GM12865 (cell line): Measurements from ENCODE around the gene IFI27.

Source experiments
- DNase-seq: peaks from one replicate; pipeline ENCODE4 v3.0.0; 2010; ENCODE audit warnings: low read depth
- H3K4me3 ChIP-seq: 2 replicates; pipeline ENCODE4 v1.5.1; 2011; ENCODE audit warnings: mild to moderate bottlenecking, low read depth, low read length, control low read depth
- TF ChIP-seq, protein P1 (sequence below): IDR thresholded peaks from 2 replicates; pipeline ENCODE4 v1.5.1; 2011; ENCODE audit warnings: low read length, control low read depth, low read depth, inconsistent platforms; ENCODE audit not compliant: insufficient read depth; ENCODE audit errors: missing control alignments

Gene IFI27

DNA sequence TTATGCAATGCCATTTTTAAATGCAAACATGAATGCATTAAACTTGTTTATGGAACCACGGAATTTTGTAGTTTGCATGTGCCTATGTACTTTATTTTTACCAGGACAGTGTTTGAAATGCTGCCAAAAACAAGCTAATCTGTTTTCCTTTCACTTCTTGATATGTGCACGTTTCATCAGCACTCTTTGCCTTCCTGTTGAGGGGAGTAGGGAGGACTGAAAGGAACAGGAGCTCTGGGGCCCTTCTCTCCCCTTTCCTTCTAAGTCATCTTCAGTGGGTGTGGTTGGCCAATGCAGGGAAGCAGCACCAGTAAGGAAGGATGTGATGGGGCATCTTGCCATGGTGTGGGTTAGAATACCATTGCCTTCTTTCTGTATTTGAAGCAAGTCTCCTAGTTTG lies 51.4 kb downstream of the IFI27 start:
- H3K4me3 ChIP-seq, result no peak overlapping the region
- TF ChIP-seq, protein P1, sequence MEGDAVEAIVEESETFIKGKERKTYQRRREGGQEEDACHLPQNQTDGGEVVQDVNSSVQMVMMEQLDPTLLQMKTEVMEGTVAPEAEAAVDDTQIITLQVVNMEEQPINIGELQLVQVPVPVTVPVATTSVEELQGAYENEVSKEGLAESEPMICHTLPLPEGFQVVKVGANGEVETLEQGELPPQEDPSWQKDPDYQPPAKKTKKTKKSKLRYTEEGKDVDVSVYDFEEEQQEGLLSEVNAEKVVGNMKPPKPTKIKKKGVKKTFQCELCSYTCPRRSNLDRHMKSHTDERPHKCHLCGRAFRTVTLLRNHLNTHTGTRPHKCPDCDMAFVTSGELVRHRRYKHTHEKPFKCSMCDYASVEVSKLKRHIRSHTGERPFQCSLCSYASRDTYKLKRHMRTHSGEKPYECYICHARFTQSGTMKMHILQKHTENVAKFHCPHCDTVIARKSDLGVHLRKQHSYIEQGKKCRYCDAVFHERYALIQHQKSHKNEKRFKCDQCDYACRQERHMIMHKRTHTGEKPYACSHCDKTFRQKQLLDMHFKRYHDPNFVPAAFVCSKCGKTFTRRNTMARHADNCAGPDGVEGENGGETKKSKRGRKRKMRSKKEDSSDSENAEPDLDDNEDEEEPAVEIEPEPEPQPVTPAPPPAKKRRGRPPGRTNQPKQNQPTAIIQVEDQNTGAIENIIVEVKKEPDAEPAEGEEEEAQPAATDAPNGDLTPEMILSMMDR, result no peak

DNA sequence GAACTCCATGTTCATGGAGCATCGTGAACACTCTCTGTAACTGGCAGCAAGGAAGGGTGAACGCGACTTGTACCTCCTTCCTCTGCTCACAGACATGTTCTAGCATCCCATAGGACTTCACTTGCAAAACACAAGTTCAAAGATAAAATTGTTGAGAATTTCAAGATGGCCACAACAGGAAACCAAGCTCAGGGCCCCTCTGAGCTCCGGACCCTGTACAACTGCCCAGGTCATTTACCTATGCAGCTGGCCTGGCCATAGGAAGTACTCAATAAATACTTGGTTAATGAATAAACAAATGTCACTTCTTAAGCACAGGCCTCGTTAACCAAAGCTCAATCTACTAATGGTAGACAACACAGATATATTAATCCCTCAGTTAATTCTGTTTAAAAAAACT lies 51.9 kb downstream of the IFI27 start:
- TF ChIP-seq, protein P1, result no peak
- no peak overlapping the region for H3K4me3 ChIP-seq
- no peak for DNase-seq

More for the DNA sequence above, 51.4 kb downstream of the IFI27 start:
- peak; percentile 19 for DNase-seq

DNA sequence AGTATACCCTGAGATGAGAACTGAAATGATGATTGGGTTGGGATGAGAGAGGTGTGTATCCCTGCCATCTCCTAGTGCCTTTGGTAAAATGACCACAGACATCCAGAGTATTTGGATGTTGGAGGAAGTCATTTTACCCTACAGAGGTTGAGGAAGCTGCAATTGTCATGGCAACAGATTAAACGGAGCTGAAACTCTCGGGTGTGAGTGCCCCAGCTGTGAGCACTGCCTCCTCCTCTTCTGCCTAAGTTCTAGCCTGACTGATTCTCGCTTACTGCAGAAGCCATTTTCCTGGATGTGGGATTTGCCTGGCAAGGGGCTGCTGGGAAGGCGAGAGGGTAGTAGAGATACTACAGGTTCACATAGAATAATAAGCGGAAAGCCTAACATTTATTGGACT lies 53.3 kb downstream of the IFI27 start:
- no peak overlapping the region for H3K4me3 ChIP-seq
- TF ChIP-seq, protein P1, result no peak
- DNase-seq, result no peak

DNA sequence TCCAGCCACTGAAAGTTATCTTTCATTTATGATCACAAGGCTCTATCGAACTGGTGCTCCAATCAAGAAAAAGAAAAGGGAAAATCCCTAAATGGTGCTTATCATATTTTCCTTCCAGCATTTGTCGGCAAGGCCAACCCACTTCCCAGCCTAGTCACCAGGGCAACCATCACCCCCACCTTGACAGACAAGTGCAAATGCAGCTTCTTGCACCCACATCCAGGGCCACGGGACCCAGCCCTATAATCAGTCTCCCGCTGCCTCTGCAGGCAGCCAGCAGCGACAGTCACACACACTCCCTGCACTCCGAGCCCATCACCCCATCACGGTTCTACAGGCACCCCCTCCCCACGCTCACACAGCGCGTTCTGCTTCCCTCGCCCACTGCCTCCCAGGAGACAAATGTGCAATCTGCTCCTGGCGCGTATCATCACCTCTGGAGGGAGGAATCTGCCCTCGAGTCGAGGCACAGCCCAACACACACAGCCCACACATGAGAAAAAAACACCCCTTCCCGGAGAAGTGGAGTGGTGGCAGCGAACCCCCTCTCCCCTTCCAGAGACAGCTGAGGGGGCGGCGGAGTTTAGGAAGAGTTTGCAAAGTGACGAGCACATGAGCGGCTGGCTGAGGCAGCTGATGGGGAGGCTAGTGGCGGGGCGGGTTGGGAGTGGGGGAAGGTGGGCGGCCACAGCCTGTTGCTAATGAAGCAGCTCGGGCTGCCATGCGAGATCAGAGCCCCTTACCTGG lies 54.3 kb downstream of the IFI27 start:
- TF ChIP-seq, protein P1, result no peak
- no peak for DNase-seq

DNA sequence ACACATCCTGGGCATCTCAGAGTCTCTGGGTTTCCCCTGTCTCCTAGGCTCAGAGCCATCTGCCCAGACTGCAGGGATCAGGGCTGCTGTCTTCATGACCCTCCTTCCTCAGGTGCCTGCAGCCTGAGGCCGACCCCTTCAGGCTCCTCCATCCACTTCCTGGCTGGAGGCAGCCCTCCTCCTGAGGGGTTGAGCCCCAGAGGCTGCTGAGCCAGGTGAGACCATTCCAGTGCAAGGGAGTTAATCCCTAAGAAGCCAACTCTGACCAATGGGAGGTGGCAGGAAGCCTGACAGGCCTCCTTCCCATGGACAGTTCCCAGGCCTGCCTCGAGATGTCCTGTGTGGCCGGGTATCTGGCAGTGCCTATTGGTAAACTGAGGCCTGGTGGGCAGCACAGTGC lies 55.2 kb downstream of the IFI27 start:
- no peak for DNase-seq
- H3K4me3 ChIP-seq, result no peak overlapping the region
- TF ChIP-seq, protein P1, result no peak

More for the DNA sequence above, 54.3 kb downstream of the IFI27 start:
- no peak overlapping the region for H3K4me3 ChIP-seq
